ENCODE results near the gene CDH13.

CDH13 gene

DNA sequence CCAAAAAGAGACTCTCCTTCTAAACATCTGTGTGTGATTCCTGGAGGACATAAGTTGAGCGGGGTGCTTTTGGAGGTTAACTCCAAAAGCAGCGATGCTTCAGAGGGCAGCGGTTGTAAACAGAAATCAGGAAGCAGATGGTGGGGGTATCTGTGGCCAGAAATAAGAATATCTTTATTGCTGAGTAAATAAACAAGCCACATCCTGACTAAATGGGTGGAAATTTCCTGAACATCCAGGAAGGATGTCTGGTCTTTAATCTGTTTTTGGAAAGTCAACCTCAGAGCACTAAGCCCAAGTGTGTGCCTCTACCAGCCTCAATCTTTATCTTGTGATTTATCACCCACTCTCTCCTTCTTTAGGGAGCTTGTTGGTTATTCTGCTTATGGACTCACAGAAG is 123.3 kb downstream of the CDH13 start:
- no peak for ATAC-seq

DNA sequence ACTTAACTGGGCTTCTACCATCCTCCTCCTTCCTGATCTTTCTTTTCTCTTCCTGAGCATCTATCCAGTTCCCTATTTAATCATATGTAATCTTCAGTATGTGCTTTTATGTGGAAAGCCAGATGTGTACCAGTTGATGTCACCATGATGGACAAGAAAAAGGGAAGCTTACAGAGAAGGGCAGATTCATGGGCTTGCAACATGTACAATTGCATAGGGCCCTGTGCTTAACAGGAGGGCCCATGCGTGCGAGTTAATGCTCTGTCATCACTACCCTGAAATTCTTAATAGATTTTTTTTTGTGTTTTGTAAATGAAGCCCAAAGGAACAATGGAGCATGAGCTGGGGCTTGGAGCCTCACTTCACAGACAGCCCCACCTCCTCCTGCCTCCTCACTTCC is 124.3 kb downstream of the CDH13 start:
- ATAC-seq, result no peak

DNA sequence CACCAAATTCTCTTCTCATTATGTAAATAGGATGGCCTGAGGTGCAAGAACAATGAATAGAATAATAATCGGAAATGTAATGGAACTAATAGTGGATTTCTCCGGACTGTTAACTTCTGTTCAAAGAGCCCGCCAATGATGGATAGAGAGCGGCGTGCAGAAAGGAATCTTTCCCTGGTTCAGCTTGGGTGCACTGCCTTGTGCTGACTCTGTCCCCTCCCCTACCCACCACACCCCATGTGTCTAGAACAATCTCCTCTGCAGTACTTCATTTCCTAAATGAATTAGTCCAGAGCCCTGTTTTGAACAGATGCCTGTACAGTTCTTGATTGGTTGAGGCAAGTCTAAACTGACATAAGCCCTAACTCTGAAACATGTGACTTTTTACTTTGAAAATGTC is 125.4 kb downstream of the CDH13 start:
- no peak for ATAC-seq

DNA sequence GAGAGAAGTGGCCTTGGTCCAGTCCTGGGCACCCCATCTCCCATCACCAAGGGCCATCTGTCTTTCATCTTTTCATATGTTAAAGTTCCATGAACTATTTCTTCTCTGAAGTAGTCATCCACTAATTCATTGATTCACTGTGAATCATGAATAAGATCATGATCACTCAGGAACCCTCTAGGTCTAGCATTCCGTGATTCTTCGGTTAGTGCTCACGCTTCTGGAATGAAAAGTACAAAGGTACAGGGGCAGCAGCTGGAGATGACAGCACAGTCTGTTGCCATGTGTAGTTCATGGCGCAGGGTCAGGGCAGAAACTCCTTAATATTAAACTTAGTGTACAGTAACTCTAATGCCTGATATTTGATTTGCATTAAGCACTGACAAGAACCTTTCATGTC is 127.1 kb downstream of the CDH13 start:
- no peak for ATAC-seq

DNA sequence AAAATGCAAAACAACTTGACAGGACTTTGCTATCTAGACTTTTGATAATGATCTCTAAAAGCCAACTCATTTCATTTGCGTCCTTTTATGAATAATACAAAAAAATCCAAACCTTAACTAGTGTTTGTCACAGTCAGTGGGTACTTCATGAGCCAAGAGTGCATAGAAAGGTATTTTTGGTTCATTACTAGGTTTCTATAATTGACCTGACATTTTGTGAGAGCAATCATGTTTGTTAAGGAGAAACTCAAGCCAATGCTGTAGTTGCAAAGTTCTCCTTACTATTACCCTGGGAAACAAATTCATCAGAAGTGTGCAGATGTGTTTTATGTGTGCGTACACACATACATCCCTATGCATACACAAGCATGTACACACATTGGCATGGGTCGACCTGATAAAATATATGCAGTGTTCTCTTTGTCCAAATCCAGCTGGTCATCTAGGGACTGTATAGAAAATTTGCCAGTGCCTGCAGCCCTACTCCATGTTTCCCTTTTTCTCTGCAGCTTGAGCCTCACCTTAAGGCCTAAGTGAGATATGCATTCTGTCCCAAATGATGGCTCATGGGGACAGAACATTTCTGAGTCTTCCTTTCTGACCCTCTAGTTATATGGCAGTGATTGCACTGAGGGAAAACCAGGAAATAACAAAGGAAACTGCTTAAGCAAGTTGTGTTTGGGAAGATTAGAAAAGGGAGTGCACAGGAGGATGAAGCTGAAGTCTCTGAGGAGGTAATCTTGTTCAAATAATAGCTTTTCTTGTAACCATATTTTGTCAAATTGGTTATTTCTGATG is 128.1 kb downstream of the CDH13 start:
- no peak for ATAC-seq

DNA sequence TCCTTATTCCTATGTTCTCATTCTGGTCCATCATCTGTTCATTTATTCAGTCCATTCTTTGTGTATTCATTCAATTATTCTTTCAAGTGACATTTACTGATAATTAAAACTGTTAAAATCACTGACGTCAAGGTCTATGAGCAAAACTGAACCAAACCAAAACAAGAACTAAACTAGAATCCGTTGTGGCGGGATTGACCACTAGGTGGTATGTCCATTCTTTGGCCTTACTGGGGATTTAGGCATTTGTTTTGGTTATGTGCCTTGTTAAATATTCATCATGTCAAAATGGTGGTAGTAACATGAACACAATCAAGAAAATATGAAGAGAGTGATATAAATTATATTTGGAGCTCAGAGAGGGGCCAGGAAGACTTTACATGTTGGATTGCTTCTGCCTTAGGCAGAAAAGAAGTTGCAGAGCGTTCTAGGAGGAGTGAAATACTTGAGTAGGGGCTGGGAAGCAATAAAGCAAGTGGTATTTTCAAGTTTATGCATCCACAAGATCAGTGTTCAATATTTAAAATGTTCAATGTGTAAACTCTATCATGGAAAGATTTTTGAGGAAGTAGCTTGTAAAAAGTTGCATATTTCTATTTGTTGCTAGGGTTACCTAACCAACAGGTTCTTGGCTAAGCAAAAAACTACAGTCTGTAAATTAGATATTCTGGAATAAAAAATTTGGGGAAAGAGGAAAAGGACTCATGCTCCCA is 129.0 kb downstream of the CDH13 start:
- no peak for ATAC-seq

DNA sequence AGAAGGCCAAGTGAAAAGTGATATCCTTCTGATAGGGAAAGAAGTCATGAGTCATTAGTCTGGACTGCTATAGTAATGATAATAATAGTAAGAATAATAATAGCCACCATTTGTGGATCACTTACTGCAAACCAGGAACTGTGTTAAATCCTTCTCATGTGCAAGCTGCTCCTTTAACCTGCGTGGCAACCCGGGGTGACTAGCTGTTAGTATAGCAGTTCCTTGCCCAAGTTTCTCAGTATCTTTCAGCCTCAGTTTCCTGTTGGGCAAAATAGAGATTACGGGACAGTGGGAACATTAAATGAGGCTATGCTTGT is 129.5 kb downstream of the CDH13 start:
- no peak for ATAC-seq

DNA sequence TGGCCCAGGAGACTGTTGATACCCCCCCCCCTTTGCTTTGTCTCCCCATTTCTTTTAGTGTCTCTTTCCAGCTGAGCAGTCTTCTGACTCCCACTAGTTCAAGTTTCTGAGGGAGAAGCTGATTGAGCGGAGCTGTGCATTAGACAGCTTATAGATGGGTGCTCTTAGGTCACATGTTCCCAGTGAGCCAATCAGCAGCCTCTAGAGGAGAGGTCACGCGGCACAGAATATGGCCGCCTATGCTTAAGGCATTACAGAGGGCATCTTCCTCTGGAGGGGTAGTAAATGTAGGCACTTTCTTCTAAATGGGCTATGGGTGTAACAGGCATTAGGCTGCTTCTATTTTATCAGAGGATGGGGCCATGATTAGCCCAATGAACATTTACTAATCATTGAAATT is 131.6 kb downstream of the CDH13 start:
- no peak for ATAC-seq

DNA sequence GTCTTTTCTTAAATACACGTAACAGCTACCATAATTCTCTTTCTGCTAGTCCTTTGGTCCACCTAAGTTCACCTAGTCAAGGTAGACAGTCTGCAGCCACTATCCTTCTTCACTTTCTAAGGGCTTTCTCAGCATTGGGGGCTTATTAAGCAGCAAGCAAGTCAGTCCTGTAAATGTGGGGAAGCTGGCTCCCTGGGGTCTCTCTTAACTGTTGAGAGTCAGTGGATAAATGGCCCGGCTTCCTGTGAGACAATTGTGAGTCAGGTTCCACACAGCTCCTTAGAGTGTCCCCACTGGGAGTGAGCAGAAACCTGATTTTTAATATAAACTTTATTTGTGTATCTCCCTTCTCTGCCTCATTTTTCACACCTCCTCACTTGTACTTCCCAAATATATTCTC is 132.1 kb downstream of the CDH13 start:
- ATAC-seq, result no peak

DNA sequence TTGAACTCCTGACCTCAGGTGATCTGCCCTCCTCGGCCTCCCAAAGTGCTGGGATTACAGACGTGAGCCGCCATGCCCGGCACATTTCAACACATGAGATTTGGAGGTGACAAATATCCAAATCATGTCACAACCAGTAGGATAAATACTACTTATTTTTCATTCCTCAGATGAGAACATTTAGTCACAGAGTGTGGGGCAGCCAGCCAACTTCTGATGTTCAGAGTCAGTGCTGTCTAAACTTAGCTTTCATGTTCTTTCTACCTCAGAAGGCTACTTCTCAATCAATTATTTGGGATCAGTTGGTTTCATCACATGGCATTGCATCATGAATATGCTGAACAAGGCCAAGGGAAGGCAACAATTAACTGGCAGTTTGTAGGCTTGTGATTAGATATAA is 134.5 kb downstream of the CDH13 start:
- ATAC-seq, result no peak

DNA sequence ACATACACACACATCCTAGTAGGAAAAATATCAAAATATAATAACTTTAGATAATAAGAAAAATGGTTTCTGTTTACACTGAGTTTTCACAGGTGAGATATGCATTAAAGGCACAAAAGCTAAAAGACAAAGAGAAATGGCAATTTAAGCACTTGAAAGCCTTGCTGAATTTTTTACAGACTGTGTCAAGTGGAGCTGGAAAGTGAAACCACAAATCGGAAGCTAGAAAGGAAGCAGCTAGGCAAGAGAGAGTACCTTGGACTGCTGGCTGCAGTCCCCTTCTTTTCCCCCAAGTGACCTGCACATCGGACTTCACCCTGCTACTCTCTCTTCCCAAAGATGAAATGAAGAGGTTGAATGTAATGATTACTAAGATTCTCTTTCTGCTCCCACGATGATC is 135.1 kb downstream of the CDH13 start:
- ATAC-seq, result no peak

DNA sequence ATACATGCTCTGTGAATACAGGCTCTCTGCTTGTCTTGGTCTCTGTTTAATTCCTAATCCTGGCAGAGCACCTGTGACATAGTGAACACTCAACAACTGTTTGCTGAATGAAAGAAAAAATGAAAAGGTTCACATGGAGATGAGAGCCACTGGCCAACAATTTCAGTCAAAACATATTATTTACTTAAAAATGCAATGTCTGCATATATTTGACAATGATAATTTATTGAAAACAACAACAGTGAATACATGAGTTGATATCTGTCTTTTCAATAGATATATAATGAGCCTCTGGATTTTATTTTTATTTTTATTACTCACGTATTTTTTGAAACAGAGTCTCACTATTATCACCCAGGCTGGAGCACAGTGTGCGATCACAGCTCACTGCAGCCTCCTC is 136.6 kb downstream of the CDH13 start:
- no peak for ATAC-seq

DNA sequence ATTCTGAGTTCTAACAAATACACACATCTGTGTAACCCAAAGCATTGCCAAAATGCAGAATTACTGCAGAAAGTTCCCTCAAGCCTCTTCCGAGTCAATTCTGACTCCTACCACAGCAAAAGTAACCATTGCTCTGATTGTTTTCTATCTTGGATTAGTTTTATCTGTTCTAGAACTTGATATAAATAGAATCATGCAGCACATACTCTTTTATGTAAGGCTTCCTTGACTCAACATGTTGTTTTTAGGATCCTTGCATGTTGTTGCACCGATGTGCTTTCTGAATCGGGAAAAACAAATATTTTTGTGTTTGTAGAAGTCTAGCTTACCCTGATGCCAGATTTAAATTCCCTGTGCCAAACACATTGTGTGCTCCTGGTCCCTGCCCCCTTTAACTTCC is 140.4 kb downstream of the CDH13 start:
- ATAC-seq, result no peak

DNA sequence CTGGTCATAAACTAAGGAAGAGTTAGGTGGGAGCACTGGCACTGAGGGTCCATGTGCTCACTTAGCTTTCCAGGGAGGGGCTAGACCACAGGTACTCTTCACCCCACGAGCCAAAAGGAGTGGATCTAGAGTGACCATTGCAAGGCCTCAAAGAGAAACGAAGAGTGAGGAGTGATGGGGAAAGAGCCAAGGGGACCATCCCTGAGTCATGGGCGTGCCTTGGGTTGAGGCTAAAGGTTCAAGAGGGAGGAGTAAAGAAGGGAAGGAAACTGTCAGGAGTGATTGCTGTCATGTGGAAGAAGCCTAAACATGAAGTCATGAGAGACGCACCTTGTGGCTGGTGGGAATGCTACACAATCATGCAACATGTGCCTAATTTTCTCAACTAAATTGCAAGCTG is 141.0 kb downstream of the CDH13 start:
- ATAC-seq, result no peak

DNA sequence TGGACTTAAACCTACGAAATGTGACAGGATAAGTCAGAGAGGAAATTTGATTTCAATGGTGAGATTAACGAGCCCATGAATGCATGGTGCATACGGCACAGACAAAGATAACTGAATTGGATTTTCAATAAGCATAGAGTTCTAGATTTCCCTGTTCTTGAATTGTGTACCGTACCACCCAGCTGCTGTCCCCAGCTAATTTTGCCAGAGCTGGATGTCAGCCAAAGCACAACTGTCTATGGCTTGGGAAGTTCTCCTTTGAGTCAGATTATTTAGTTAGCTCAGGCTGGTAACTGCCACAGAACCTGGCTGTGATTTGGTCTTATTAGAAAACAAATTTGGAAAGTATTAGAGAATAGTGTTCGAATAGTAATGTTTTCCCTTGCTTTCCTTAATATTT is 143.1 kb downstream of the CDH13 start:
- no peak for ATAC-seq

DNA sequence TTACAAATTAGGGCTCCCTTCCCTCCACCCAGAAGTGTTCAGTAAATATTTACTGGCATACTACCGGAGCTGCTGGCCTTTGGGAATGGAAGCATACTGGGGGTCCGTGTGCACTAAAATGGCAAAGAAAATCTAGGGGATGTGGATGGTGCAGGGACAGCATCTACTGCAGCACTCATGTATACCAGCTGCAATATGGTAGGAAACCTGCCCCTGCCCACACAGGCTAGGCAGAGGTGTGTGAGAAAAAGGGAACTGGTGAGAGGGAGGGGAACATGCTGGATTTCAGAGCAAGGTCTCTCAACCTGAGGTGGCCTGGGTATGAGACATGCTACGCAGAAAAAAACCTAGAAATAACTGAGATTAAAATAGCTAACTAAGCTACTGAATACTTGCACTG is 145.4 kb downstream of the CDH13 start:
- ATAC-seq, result no peak

DNA sequence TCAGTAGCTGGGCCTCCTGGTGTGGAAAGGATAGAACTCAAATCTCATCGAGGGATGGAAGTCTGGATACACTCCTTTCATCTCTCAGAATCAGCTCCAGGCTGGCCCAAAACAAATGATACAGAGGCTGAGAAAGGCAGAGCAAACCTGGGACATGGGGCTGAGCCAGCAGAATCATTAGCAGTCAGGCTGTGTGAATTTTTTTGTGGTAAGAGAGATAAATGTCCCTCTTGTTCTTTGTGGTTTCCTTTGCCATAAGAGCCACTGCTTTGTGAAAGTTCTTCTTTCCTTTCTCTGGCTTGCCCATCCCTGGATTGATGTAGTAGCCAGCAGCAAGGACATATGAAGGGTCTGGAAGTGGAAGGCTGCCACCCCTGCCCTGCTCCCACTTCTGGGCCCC is 146.2 kb downstream of the CDH13 start:
- no peak for ATAC-seq

DNA sequence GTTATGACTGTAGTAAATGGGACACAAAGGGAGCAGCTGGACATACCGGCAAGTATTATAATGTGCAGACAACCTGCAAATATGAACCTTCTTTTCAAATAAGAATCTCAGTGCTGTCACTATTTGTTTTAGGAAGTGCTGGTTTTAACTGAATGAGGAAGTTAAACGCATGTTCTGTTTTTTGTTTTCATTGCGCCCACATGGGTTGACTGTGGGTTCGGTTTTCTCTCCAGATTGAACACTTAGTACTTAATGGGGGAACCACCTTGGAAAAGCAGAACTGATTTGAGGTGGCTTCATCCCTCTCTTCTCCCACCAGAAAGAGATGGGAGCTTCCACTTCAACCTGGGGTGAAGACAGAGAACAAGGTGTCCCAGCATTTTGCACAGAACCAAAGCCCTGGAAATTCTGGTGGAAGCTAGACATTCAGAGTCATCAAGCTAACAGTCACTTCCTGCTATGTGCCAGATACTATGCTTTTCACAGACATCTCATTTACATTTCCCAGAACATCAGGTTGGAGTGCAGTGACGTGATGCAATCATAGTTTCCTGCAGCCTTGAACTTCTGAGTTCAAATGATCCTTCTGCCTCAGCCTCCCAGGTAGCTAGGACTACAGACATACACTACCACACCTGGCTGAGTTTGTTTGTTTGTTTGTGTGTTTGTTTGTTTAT is 149.8 kb downstream of the CDH13 start:
- ATAC-seq, result no peak

DNA sequence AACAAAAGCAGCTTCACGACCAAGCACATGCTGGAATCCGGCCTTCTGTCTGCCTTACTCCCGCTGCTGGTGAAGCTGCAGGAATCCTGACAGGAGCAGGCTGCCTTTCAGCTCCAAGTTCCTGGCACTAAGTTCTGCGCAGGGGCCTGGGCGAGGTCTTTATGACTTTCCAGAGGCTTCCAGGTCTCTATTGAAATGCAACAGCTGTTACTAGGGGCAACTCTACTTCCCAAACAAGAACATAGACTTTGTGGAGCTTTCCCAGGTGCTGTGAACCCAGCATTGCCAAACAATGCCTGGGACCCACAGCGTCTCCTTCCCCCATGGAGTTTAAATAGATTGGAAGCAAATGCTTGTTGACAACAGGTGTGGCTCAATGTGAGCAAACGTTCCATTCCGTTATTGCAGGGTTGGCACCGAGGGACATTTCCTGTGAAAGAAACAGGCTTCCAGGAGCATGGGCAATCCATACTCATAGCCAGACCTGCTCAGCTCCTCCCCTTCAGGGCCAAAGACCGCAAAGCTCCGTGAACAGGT is 156.0 kb downstream of the CDH13 start:
- ATAC-seq, result no peak

DNA sequence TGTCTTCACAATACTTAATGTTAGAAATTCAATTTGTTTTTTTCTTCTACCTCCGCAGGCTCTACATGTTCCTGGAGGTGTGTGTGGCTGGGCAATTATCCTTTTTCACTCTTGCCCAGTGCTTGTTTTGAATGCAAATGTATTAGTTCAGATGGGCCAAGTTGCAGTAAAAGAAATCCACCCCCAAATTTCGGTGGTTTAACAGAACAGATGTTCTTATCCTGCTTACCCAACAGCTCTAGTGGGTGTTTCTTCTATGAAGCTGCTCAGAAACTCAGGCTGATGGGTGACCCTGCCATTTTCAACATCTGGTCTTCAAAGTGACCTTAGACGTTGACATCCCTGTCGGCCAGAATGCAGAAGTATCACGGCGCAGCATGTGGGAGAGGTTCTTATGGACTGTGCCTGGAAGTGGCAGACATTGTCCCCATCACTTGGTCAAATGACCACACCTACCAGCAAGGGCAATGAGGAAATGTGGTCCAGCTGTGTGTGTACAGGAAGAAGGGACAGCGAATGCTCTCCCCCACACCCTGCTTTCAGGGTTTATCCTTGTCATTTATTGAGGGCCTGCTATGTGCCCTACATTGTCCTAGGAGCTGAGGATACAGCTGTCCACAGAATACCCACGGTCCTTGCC is 157.3 kb downstream of the CDH13 start:
- no peak for ATAC-seq

DNA sequence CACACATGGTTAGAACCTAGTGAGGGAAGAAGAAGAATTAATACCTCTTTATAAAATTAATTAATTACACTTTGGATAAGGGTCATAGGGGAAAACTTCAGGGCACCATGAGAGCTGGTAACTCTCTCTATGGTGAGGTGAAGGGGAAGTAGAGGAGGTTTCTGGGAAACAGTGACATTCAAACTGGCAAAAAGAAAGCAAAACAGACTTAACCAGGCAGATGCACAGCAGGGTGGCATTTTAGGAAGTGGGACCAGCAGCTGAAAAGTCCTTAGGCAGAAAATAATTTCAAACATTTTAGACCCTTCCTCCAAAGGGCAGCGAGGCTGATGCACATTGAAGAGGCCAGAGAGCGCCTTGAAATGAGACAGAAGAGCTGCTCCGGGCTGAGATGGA is 157.8 kb downstream of the CDH13 start:
- ATAC-seq, result no peak

DNA sequence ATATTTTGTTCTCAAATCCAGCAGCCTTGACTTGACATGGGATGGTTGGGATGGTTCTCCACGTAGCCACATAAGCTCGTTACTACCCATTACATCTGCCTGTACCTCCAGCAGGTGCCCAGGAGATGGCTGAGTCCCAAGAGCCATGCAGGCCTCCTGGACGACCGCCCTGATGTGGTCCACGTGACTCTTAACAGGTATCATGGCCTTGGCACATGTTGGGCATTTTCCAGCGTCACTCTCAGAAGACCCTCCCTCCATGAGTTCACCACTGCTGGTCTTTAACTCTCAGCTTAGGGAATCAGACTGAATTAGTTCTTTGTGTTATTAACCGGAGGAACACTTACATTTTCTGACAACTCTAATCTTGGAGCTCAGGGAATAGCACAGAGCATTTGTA is 161.5 kb downstream of the CDH13 start:
- no peak for ATAC-seq

DNA sequence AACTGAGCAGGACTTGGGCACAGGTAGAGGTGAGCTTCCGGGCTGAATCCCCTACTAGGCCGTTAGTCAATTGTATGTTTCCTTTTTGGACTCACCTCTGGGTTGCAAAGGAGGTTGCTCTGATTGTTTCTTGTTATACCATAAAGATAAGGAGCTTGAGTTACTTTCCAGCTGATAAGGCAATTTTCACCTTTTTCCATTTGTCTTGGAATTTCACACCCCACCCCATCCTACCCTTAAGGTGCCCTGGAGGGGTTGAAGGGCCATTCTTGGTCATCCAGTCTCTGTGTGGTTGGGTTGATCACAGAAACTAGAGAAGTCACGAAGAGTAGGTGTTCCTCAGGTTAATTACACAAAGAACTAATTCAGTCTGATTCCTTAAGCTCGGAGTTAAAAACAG is 162.2 kb downstream of the CDH13 start:
- no peak for ATAC-seq

DNA sequence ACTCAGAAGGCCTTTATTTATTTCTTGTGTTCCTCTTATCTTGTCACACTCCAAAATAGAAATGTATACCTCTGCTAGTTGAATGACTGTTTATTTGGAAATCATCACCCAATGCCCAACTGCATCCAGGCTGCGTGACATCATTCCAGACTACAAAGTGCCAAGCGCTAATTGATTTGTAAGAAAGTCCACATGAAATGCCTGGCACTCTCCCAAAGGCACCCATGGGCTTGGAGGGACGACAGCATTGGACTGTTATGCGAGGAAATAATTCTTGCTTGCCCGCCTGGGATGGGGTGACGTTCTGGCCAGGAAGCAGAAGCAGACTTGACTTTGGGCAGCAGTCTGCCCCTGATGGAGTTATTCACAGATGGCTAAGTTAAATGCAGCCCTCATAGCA is 165.9 kb downstream of the CDH13 start:
- no peak for ATAC-seq

Measured in activated CD4-positive, CD25-positive, alpha-beta regulatory T cell treated with anti-CD3 and anti-CD28 coated beads, Interleukin-2, amount 50 U/mL, for 24 hours (primary cell).